Sigmoid colon (tissue), 7 donors: ENCODE data around the gene TMPO. TPM values are rescaled to one million over a fixed set of nuclear protein-coding genes. Genes with fewer than 3 reads are reported as not detected.
"Not testable (repeated sequence)": the region's sequence is repeated elsewhere in the genome, so short reads cannot be mapped to it uniquely, and the experiment has no call there.

Experiments
- DNase-seq: peaks from one replicate; pipeline ENCODE4 v3.0.0-alpha.2; 2019
- H3K27ac ChIP-seq, 4 donors: fragments of 200-600 bp; sonication (generic); one replicate each; pipeline ENCODE4 v1.5.1; 2016 to 2019; ENCODE audit warnings: mild to moderate bottlenecking in 1 of 4
- H3K27me3 ChIP-seq, 3 donors: fragments of 200-600 bp; sonication (generic); one replicate each; pipeline ENCODE4 v1.5.1; 2019; ENCODE audit warnings: mild to moderate bottlenecking in 1 of 3
- H3K36me3 ChIP-seq, 4 donors: fragments of 200-600 bp; sonication (generic); one replicate each; pipeline ENCODE4 v1.5.1; 2016 to 2019
- H3K4me1 ChIP-seq, 4 donors: fragments of 200-600 bp; sonication (generic); one replicate each; pipeline ENCODE4 v1.5.1; 2017 to 2019
- H3K4me3 ChIP-seq, 4 donors: fragments of 200-600 bp; sonication (generic); one replicate each; pipeline ENCODE4 v1.5.1; 2017 to 2019; ENCODE audit warnings: mild to moderate bottlenecking in 2 of 4, moderate library complexity in 1 of 4
- H3K9me3 ChIP-seq, 4 donors: fragments of 200-600 bp in 3 of 4; sonication (generic) in 3 of 4; one replicate each; pipeline versions ENCODE4 v1.5.1 to v1.6.1; 2013 to 2019
- CTCF ChIP-seq, 4 experiments: fragments of 450-650 bp in 3 of 4; fragments of 200-600 bp in 1 of 4; IDR thresholded peaks; one replicate each; pipeline ENCODE4 v1.5.1; 2016 to 2019; ENCODE audit warnings: antibody characterized with exemption in 4 of 4, mild to moderate bottlenecking in 3 of 4, moderate library complexity in 2 of 4
- EP300 ChIP-seq, 4 donors: sonication (generic); formaldehyde crosslinking; IDR thresholded peaks; one replicate each; pipeline ENCODE4 v1.6.1; 2017; ENCODE audit warnings: antibody characterized with exemption in 4 of 4
- POLR2A ChIP-seq, 2 donors: fragments of 450-650 bp; IDR thresholded peaks; one replicate each; pipeline ENCODE4 v1.6.1; 2016; ENCODE audit warnings: antibody characterized with exemption in 2 of 2, mild to moderate bottlenecking in 2 of 2, moderate library complexity in 2 of 2
- POLR2AphosphoS5 ChIP-seq, 4 donors: sonication (generic); formaldehyde crosslinking; IDR thresholded peaks; one replicate each; pipeline ENCODE4 v1.6.1; 2017; ENCODE audit warnings: antibody characterized with exemption in 4 of 4
- whole genome bisulfite sequencing, 2 donors: extraction: QIAGEN DNeasy Blood & Tissue Kit; methylation state at CpG; one replicate each; pipeline ENCODE4 v1.1.7; 2013; 5-methylcytosine and 5-hydroxymethylcytosine counted together
- intact Hi-C: fragments of 100-400 bp; cut with DNase I; formaldehyde crosslinking; loops from one replicate; pipeline ENCODE4 v1.15.1; 2023
- polyA plus RNA-seq, 3 donors: library from polyadenylated mRNA; stranded (reverse); fragments of 200-250 nt; gene quantifications; one replicate each; pipeline ENCODE4 v1.2.3, GENCODE V29; 2013
- total RNA-seq, 4 donors: library from RNA; depleted of rRNA; stranded (reverse); fragments of >200 nt; gene quantifications; one replicate each; pipeline ENCODE4 v1.1.0, GENCODE V29; 2016
- donor health status: healthy with polysubstance abuse.
- donor health status: Bipolar disorder and iron deficiency.
- donor health status: healthy.

Gene TMPO
- total and polyA plus RNA-seq, 7 donors, result 22.8 to 56.5 (median 47.4) TPM

GRCh38 chr12:98544751-98545150 is 29.4 kb downstream of the TMPO start:
- WGBS, 2 donors, result 84 to 85% methylated on average over 1 of the region's 1 CpG
- TF ChIP-seq CTCF (IDR thresholded peaks at IDR 0.05) (no peak), EP300 (IDR thresholded peaks at IDR 0.05) (no peak), POLR2A (IDR thresholded peaks at IDR 0.05) (no peak), POLR2AphosphoS5 (IDR thresholded peaks at IDR 0.05) (no peak)
- intact Hi-C loops, result no loop called here
- DNase-seq, result no peak
- no peak overlapping the region for H3K4me3 ChIP-seq
- no peak overlapping the region for H3K27ac ChIP-seq
- no peaks in the 10 kb centered on the region for H3K4me1 ChIP-seq
- no peaks in the 10 kb centered on the region for H3K9me3 ChIP-seq
- no peaks in the 10 kb centered on the region for H3K27me3 ChIP-seq
- peaks cover 0 to 52% (median 7%) of the 10 kb centered on the region in 4 donors for H3K36me3 ChIP-seq

GRCh38 chr12:98549371-98550110 is 34.2 kb downstream of the TMPO start:
- Histone ChIP-seq H3K9me3 (no peaks in the 10 kb centered on the region), H3K27ac (no peak overlapping the region), H3K36me3 (peaks cover 4 to 50% (median 5%) of the 10 kb centered on the region in 4 donors), H3K4me3 (no peak overlapping the region), H3K27me3 (no peaks in the 10 kb centered on the region), H3K4me1 (no peaks in the 10 kb centered on the region)
- DNase-seq, result no peak
- no peak for TF ChIP-seq EP300 (IDR thresholded peaks at IDR 0.05)
- no peak for TF ChIP-seq CTCF (IDR thresholded peaks at IDR 0.05)
- no peak for TF ChIP-seq POLR2A (IDR thresholded peaks at IDR 0.05)
- no peak for TF ChIP-seq POLR2AphosphoS5 (IDR thresholded peaks at IDR 0.05)
- intact Hi-C loops, result no loop called here
- WGBS, 2 donors, result 89 to 92% methylated on average over 5 of the region's 5 CpGs

GRCh38 chr12:98551787-98552186 is 36.4 kb downstream of the TMPO start:
- peaks cover 0 to 43% (median 5%) of the 10 kb centered on the region in 4 donors for H3K36me3 ChIP-seq
- TF ChIP-seq CTCF (IDR thresholded peaks at IDR 0.05), result no peak
- no peak for TF ChIP-seq POLR2A (IDR thresholded peaks at IDR 0.05)
- no peak for TF ChIP-seq POLR2AphosphoS5 (IDR thresholded peaks at IDR 0.05)
- no peak for TF ChIP-seq EP300 (IDR thresholded peaks at IDR 0.05)
- 97% methylated on average over 3 of the region's 3 CpGs for WGBS, 2 donors

GRCh38 chr12:98558097-98558496 is 42.7 kb downstream of the TMPO start:
- H3K36me3 ChIP-seq, H3K4me3 ChIP-seq, H3K9me3 ChIP-seq, H3K4me1 ChIP-seq, H3K27ac ChIP-seq, H3K27me3 ChIP-seq, intact Hi-C loops, DNase-seq: not testable (repeated sequence)
- WGBS, 2 donors, result 78 to 90% methylated on average over 4 of the region's 4 CpGs

More at GRCh38 chr12:98551787-98552186, 36.4 kb downstream of the TMPO start:
- intact Hi-C loops, result no loop called here
- Histone ChIP-seq H3K27ac (no peak overlapping the region), H3K9me3 (no peaks in the 10 kb centered on the region), H3K4me3 (no peak overlapping the region), H3K4me1 (no peaks in the 10 kb centered on the region), H3K27me3 (no peaks in the 10 kb centered on the region)
- no peak for DNase-seq

- Histone ChIP-seq H3K27ac (no peak overlapping the region), H3K36me3 (no peaks in the 10 kb centered on the region), H3K4me3 (no peak overlapping the region), H3K4me1 (no peaks in the 10 kb centered on the region), H3K9me3 (no peaks in the 10 kb centered on the region), H3K27me3 (no peaks in the 10 kb centered on the region)
- TF ChIP-seq POLR2AphosphoS5 (IDR thresholded peaks at IDR 0.05), result no peak
- TF ChIP-seq CTCF (IDR thresholded peaks at IDR 0.05), result no peak
- no peak for TF ChIP-seq EP300 (IDR thresholded peaks at IDR 0.05)
- TF ChIP-seq POLR2A (IDR thresholded peaks at IDR 0.05), result no peak
- 0 to 89% methylated on average over 1 of the region's 1 CpG for WGBS, 2 donors
- DNase-seq, result no peak
- intact Hi-C loops, result no loop called here
Measured at GRCh38 chr12:98559666-98560065, 44.3 kb downstream of the TMPO start.
